GM12873 (cell line): Measurements from ENCODE around the gene TRPM6.

Experiments
- TF ChIP-seq, protein P1 (sequence below): IDR thresholded peaks from 2 replicates; pipeline ENCODE4 v1.5.1; 2012; ENCODE audit warnings: low read depth, mild to moderate bottlenecking, moderate library complexity, low read length, control low read depth; ENCODE audit not compliant: insufficient read depth; ENCODE audit errors: missing control alignments

TRPM6 gene

GRCh38 chr9:74887041-74887980, at the start of gene TRPM6:
Gene TRPM6 (minus strand): TSS chr9:74887921. CDS start chr9:74887856, 65 bp downstream.
- TF ChIP-seq, protein P1, sequence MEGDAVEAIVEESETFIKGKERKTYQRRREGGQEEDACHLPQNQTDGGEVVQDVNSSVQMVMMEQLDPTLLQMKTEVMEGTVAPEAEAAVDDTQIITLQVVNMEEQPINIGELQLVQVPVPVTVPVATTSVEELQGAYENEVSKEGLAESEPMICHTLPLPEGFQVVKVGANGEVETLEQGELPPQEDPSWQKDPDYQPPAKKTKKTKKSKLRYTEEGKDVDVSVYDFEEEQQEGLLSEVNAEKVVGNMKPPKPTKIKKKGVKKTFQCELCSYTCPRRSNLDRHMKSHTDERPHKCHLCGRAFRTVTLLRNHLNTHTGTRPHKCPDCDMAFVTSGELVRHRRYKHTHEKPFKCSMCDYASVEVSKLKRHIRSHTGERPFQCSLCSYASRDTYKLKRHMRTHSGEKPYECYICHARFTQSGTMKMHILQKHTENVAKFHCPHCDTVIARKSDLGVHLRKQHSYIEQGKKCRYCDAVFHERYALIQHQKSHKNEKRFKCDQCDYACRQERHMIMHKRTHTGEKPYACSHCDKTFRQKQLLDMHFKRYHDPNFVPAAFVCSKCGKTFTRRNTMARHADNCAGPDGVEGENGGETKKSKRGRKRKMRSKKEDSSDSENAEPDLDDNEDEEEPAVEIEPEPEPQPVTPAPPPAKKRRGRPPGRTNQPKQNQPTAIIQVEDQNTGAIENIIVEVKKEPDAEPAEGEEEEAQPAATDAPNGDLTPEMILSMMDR, result no peak

DNA sequence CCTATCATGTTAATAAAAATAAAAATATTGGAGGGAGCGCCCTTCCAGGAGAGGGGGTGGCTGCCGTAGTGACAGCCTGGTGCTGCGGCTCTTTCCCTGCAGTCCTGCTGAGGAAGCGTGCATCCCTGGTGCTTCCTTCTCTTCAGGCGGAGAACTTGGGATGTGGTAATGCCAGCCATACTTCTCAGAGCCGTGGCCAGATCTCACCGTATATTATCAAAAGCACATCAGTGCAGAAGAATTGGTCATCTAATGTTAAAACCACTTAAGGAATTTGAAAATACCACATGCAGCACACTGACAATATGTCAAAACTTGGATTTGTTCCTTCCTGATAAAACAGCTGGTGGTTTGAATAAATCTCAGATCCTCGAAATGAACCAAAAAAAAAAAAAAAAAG, 47.3 kb upstream of the TRPM6 start:
- TF ChIP-seq, protein P1, result no peak

GRCh38 chr9:74921737-74922136, 34.0 kb upstream of the TRPM6 start:
- TF ChIP-seq, protein P1, result no peak

- TF ChIP-seq, protein P1, result no peak
Observed at GRCh38 chr9:74920944-74921626, 33.4 kb upstream of the TRPM6 start.

DNA sequence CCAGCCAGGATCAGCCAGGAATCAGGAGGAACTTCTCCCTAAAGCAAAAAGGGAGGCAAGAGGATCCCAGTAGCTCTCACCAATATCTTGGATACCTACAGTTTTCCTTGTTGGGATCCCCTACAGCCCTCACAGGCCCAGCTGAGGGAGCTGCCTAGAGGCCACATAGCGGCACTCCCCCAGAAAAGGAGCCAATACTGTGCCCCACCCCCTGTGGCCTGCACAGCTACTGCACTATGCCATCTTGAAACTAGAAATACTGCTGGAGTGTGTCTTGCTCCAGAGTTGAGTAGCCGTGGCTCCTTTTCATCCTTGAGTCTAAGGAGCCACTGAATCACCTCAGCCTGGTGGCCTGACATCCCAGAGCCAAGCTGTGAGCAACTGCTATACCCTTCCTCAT, 22.3 kb upstream of the TRPM6 start:
- TF ChIP-seq, protein P1, result no peak

- TF ChIP-seq, protein P1, result no peak
Observed at GRCh38 chr9:74908665-74909064, 20.9 kb upstream of the TRPM6 start.

DNA sequence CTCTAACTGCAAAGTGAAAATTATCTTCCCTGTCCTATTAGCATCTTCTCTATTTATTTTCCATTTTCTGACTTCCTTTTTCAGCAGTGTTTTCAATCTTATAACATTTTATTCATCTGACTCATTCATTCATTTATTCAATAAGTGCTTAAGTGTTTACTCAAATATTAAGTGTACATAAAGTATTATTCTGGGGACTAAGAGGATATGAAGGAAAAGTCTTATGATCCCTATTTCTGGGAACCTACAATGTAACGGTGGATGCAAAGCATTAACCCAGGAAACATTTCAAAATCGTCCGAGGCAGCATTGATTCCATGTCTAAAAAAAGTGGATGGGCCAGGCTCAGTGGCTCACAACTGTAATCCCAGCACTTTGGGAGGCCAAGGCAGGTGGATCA, 19.4 kb upstream of the TRPM6 start:
- TF ChIP-seq, protein P1, result no peak
